Mesenchymal stem cell (in vitro differentiated cells and primary cell): ENCODE measurements around the gene SLC7A10.
"Not testable (repeated sequence)": the region's sequence is repeated elsewhere in the genome, so short reads cannot be mapped to it uniquely, and the experiment has no call there.

Experiments used
- DNase-seq: peaks from one replicate; pipeline ENCODE4 v3.0.0-alpha.2; 2013
- H2AFZ ChIP-seq: one replicate; pipeline ENCODE4 v1.6.1; 2013; ENCODE audit warnings: low read depth, mild to moderate bottlenecking, control low read depth, inconsistent platforms, low read length, moderate library complexity
- H2AK5ac ChIP-seq: 2 replicates; pipeline ENCODE4 v1.6.1; 2013; ENCODE audit warnings: low read length, moderate library complexity, mild to moderate bottlenecking, inconsistent platforms; ENCODE audit not compliant: severe bottlenecking
- H2BK120ac ChIP-seq: one replicate; pipeline ENCODE4 v1.6.1; 2013; ENCODE audit warnings: low read depth, mild to moderate bottlenecking, inconsistent platforms, low read length, moderate library complexity
- H2BK12ac ChIP-seq, 2 experiments: one replicate each; pipeline ENCODE4 v1.6.1; 2013; ENCODE audit warnings: inconsistent platforms in 2 of 2, low read length in 2 of 2, mild to moderate bottlenecking in 2 of 2, moderate library complexity in 2 of 2, control low read depth in 1 of 2
- H2BK15ac ChIP-seq: one replicate; pipeline ENCODE4 v1.6.1; 2013; ENCODE audit warnings: mild to moderate bottlenecking, low read depth, inconsistent platforms; ENCODE audit not compliant: poor library complexity, severe bottlenecking
- H2BK5ac ChIP-seq: 2 replicates; pipeline ENCODE4 v1.6.1; 2013; ENCODE audit warnings: low read depth, mild to moderate bottlenecking, low read length, control low read depth, inconsistent platforms; ENCODE audit not compliant: poor library complexity, severe bottlenecking
- H3K14ac ChIP-seq, 2 experiments: one replicate each; pipeline ENCODE4 v1.6.1; 2013; ENCODE audit warnings: inconsistent platforms in 2 of 2, low read length in 2 of 2, control low read depth in 1 of 2, mild to moderate bottlenecking in 1 of 2, moderate library complexity in 1 of 2
- H3K18ac ChIP-seq, 2 experiments: one replicate each; pipeline ENCODE4 v1.6.1; 2013; ENCODE audit warnings: inconsistent platforms in 2 of 2, low read length in 2 of 2, control low read depth in 1 of 2, low read depth in 1 of 2, mild to moderate bottlenecking in 1 of 2
- H3K23ac ChIP-seq, 2 experiments: one replicate each; pipeline ENCODE4 v1.6.1; 2013; ENCODE audit warnings: inconsistent platforms in 2 of 2, low read length in 2 of 2, mild to moderate bottlenecking in 2 of 2, moderate library complexity in 2 of 2, control low read depth in 1 of 2
- H3K27ac ChIP-seq: 2 replicates; pipeline ENCODE4 v1.5.1; 2013; ENCODE audit warnings: mild to moderate bottlenecking, moderate library complexity, low read length, control low read depth, inconsistent platforms; ENCODE audit not compliant: poor library complexity, severe bottlenecking
- H3K27me3 ChIP-seq, 2 experiments: 2 replicates each; pipeline versions ENCODE4 v1.6.1 to v1.7.0; 2013; ENCODE audit warnings: low read length in 2 of 2, mild to moderate bottlenecking in 2 of 2, moderate library complexity in 2 of 2, control low read depth in 1 of 2, inconsistent platforms in 1 of 2; ENCODE audit not compliant: control insufficient read depth in 1 of 2, insufficient read depth in 1 of 2
- H3K36me3 ChIP-seq, 2 experiments: 2 replicates each; pipeline versions ENCODE4 v1.6.1 to v1.7.0; 2013; ENCODE audit warnings: low read length in 2 of 2, control low read depth in 1 of 2, inconsistent platforms in 1 of 2, low read depth in 1 of 2, mild to moderate bottlenecking in 1 of 2; ENCODE audit not compliant: insufficient read depth in 2 of 2, control insufficient read depth in 1 of 2
- H3K4ac ChIP-seq, 2 experiments: one replicate each; pipeline ENCODE4 v1.6.1; 2013; ENCODE audit warnings: inconsistent platforms in 2 of 2, low read length in 2 of 2, mild to moderate bottlenecking in 2 of 2, moderate library complexity in 2 of 2, control low read depth in 1 of 2, low read depth in 1 of 2
- H3K4me1 ChIP-seq: 2 replicates; pipeline ENCODE4 v1.6.1; 2013; ENCODE audit warnings: low read depth, low read length, control low read depth; ENCODE audit not compliant: control insufficient read depth, insufficient read depth
- H3K4me2 ChIP-seq: 2 replicates; pipeline ENCODE4 v1.6.1; 2013; ENCODE audit warnings: low read length, mild to moderate bottlenecking, inconsistent platforms; ENCODE audit not compliant: poor library complexity, severe bottlenecking
- H3K4me3 ChIP-seq, 2 experiments: 2 replicates each; pipeline versions ENCODE4 v1.5.1 to v1.7.0; 2013; ENCODE audit warnings: low read length in 2 of 2, mild to moderate bottlenecking in 2 of 2, control low read depth in 1 of 2, low read depth in 1 of 2; ENCODE audit not compliant: insufficient read depth in 1 of 2
- H3K79me1 ChIP-seq: replicated peaks from 2 replicates; pipeline ENCODE4 v1.6.1; 2013; ENCODE audit warnings: mild to moderate bottlenecking, control low read depth, low read length, inconsistent platforms; ENCODE audit not compliant: poor library complexity, severe bottlenecking
- H3K9ac ChIP-seq: 2 replicates; pipeline ENCODE4 v1.7.0; 2013; ENCODE audit warnings: mild to moderate bottlenecking, low read length, moderate library complexity
- H3K9me3 ChIP-seq: 2 replicates; pipeline ENCODE4 v1.7.0; 2013; ENCODE audit warnings: mild to moderate bottlenecking, low read length; ENCODE audit not compliant: control insufficient read depth
- H4K8ac ChIP-seq: one replicate; pipeline ENCODE4 v1.6.1; 2013; ENCODE audit warnings: inconsistent platforms, mild to moderate bottlenecking, low read length, moderate library complexity
- H4K91ac ChIP-seq: one replicate; pipeline ENCODE4 v1.6.1; 2013; ENCODE audit warnings: mild to moderate bottlenecking, low read length, inconsistent platforms
- WGBS: methylation state at CpG from one replicate; pipeline ENCODE4 v1.1.7; 2013; ENCODE audit warnings: mixed read lengths; 5-methylcytosine and 5-hydroxymethylcytosine counted together

Gene SLC7A10

GRCh38 chr19:33209850-33210230 lies 15.8 kb downstream of the SLC7A10 start:
- 91% methylated on average over 7 of the region's 7 CpGs for WGBS
- H3K23ac ChIP-seq, H3K27ac ChIP-seq, H2AK5ac ChIP-seq, H2BK120ac ChIP-seq, H4K91ac ChIP-seq, H2AFZ ChIP-seq, H3K18ac ChIP-seq, H3K79me1 ChIP-seq, H2BK5ac ChIP-seq, H3K4me2 ChIP-seq, DNase-seq, H3K14ac ChIP-seq, H3K9me3 ChIP-seq, H3K4me3 ChIP-seq, H4K8ac ChIP-seq, H3K9ac ChIP-seq, H3K4me1 ChIP-seq, H2BK15ac ChIP-seq, H3K4ac ChIP-seq, H2BK12ac ChIP-seq: not testable (repeated sequence)
- H3K27me3 ChIP-seq = peaks cover 0 to 11% of the 10 kb centered on the region in 2 experiments
- peaks cover 13 to 33% of the 10 kb centered on the region in 2 experiments for H3K36me3 ChIP-seq

DNA sequence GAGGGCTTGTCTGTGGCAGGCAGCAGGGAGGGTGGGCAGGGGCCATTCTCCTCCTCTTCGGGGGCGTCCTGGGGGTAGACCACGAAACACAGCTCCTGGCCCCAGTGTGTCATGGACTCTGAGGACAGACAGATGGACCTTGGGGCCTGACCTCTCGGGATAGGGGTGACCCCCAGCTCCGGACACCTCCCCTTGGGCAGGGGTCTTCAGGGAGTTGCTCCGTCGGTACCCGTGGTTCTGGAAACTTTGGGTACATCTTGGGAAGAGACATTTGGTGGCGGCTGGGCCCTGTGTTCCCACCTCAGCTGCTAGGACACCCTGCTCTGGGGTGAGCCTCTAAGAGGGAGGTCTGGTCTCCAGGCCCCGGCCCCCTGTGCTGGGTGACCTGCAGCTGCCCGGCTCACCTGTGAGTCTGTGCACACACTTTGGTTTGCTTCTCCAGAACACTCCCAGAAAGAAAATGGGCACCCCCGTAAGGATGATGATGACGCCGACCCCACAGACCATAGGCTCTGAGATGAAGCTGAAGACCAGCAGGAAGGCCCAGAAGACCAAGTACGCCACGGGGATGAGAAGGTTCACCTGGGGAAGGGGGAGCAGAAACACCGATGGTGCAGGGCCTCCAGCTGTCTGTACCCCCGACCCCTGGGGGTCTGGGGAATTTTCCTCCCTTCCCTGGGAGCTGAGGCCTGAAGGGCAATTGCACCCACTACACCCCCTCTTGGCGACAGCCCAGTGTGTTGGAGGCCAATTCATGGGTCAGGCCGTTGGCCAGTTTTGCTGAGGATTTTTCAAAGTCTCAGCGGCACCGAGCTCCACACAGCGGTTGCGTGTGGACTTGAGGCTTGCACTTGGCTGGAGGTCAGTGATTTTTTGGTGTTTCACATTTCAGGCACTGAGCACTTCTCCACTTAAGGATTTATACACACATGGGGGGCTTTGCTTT lies 16.5 kb downstream of the SLC7A10 start:
- DNase-seq = no peak
- H3K18ac ChIP-seq = no peak overlapping the region
- H3K27me3 ChIP-seq = peaks cover 0 to 11% of the 10 kb centered on the region in 2 experiments
- H3K36me3 ChIP-seq = peaks cover 13 to 40% of the 10 kb centered on the region in 2 experiments
- no peak overlapping the region for H2AK5ac ChIP-seq
- no peak overlapping the region for H3K27ac ChIP-seq
- H3K9me3 ChIP-seq = no peaks in the 10 kb centered on the region
- no peaks in the 10 kb centered on the region for H3K4me1 ChIP-seq
- no peak overlapping the region for H2BK120ac ChIP-seq
- no peaks in the 10 kb centered on the region for H3K79me1 ChIP-seq
- 94% methylated on average over 22 of the region's 24 CpGs for WGBS
- no peak overlapping the region for H2BK5ac ChIP-seq
- H2BK12ac ChIP-seq = no peak overlapping the region
- H3K4ac ChIP-seq = no peak overlapping the region
- no peak overlapping the region for H2AFZ ChIP-seq
- no peak overlapping the region for H4K8ac ChIP-seq
- H3K4me2 ChIP-seq = no peak overlapping the region
- H3K14ac ChIP-seq = no peak overlapping the region
- H3K23ac ChIP-seq = no peak overlapping the region
- H2BK15ac ChIP-seq = no peak overlapping the region
- no peak overlapping the region for H3K4me3 ChIP-seq
- no peak overlapping the region for H4K91ac ChIP-seq
- no peak overlapping the region for H3K9ac ChIP-seq

- Histone ChIP-seq H3K23ac (no peak overlapping the region), H3K18ac (no peak overlapping the region), H3K9me3 (no peaks in the 10 kb centered on the region), H3K4me1 (no peaks in the 10 kb centered on the region), H2BK12ac (no peak overlapping the region), H3K27me3 (peaks cover 0 to 4% of the 10 kb centered on the region in 2 experiments), H4K91ac (no peak overlapping the region), H2BK15ac (no peak overlapping the region), H3K79me1 (no peaks in the 10 kb centered on the region), H3K4me2 (no peak overlapping the region), H4K8ac (no peak overlapping the region), H3K4ac (no peak overlapping the region), H3K14ac (no peak overlapping the region), H2BK120ac (no peak overlapping the region), H2AFZ (no peak overlapping the region), H3K27ac (no peak overlapping the region), H3K36me3 (peaks cover 14 to 43% of the 10 kb centered on the region in 2 experiments), H2BK5ac (no peak overlapping the region), H3K4me3 (no peak overlapping the region), H2AK5ac (no peak overlapping the region), H3K9ac (no peak overlapping the region)
- DNase-seq = no peak
- 85% methylated on average over 11 of the region's 11 CpGs for WGBS
Observed at GRCh38 chr19:33208371-33208895, 17.2 kb downstream of the SLC7A10 start.

DNA sequence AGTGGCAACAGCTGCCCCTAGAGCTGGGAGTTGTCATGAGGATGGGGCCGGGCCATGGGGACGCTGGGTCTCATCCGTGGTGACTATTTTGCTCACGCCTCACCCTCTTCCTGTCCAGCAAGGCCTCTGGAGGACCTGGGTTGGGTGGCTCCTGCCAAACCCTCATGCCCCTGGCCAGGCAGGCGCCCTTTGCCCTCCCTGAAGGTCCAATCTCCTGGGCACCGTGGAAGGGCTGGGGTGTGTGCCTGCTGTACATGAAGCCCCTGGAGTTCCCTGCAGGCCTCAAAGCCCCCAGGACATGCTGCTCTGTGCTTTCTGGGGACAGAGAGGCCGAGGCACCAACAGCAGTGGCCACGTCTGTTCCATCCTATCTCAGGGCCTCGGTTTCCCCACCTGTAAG lies 17.7 kb downstream of the SLC7A10 start:
- no peak overlapping the region for H3K27ac ChIP-seq
- no peaks in the 10 kb centered on the region for H3K9me3 ChIP-seq
- no peaks in the 10 kb centered on the region for H3K4me1 ChIP-seq
- no peak overlapping the region for H2BK12ac ChIP-seq
- no peak overlapping the region for H3K18ac ChIP-seq
- no peak overlapping the region for H3K4ac ChIP-seq
- H3K9ac ChIP-seq = no peak overlapping the region
- no peak overlapping the region for H3K4me3 ChIP-seq
- no peak overlapping the region for H3K14ac ChIP-seq
- peaks cover 20 to 48% of the 10 kb centered on the region in 2 experiments for H3K36me3 ChIP-seq
- no peak overlapping the region for H2BK5ac ChIP-seq
- no peak overlapping the region for H2AK5ac ChIP-seq
- H2BK120ac ChIP-seq = no peak overlapping the region
- no peak overlapping the region for H4K91ac ChIP-seq
- H3K27me3 ChIP-seq = peaks cover 0 to 2% of the 10 kb centered on the region in 2 experiments
- 93% methylated on average over 9 of the region's 9 CpGs for WGBS
- H3K4me2 ChIP-seq = no peak overlapping the region
- H4K8ac ChIP-seq = no peak overlapping the region
- H2AFZ ChIP-seq = no peak overlapping the region
- no peaks in the 10 kb centered on the region for H3K79me1 ChIP-seq
- no peak overlapping the region for H2BK15ac ChIP-seq
- H3K23ac ChIP-seq = no peak overlapping the region
- DNase-seq = no peak
